Measurements from ENCODE around the gene CYFIP1. TPM values are rescaled to one million over a fixed set of nuclear protein-coding genes. Genes with fewer than 3 reads are reported as not detected.

Gene CYFIP1
- total RNA-seq, 1 donor from 2014 or later: 120 TPM

DNA sequence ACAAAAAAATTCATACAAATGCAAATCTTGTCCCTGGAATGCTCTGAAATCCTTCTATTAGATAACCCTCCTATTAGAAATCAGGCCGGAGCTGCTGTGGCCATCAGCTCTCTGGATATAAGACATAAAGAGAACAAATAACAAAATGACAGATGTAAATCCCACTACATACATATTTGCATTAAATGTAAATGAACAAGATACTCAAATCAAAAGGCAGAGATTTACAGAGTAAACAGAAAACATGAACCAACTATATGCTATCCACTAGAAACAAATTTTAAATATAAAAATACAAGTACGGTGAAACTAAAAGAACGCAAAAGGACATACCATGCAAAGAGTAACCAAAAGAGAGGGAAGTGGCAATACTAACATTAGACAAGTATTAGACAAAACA lies 10.7 kb downstream of the CYFIP1 start:
- DNase-seq (ENCODE audit: extremely low read depth, low read depth, low spot score): no peak

DNA sequence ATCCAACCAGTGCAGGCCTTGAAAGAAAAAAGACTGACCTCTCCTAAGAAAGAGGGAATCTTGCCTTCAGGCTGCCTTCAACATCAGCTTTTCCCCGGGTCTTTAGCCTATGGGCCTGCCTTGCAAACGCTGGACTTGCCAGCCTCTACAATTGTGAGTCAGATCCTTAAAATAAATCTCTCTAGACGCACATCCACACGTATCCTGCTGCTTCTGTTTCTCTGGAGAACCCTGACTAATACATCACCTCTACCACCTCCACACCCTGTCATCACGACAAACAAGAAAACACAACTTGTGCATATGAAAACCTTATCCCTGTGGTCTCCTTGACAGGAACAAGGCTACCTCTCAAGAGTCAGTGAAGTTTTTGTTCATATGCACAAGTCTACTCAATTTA lies 11.8 kb downstream of the CYFIP1 start:
- no peak for DNase-seq (ENCODE audit: extremely low read depth, low read depth, low spot score)

DNA sequence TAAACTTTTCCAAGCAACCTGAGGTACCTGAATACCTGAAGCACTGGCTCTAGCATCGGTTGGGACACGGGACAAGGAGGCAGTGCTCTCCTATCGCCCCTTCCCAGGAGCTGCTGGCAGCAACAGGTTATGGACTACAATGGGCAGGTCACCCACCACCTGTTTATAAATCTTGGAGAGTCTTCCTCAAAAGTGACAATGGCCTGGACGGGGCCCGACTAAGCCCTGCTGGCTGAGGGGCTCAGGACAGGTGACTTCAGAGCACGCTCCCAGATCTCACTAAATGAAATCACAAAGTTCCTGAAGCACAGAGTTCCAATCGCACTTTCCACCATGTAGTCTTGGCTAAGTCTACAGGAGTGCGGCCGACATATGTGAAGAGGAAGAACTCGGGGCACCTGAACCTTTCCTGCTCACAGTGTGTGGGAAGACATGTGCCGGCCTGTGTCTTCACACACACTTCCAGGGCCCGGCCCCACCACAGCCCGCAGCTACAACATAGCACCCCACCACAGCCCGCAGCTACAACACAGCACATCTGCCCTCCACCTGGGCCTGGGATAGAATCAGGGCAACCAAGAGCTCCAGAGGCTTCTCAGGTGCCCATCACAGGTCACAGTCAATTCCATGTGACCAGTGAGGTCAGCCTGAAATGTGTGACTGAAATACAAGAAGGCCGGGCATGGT lies 12.9 kb downstream of the CYFIP1 start:
- DNase-seq (ENCODE audit: extremely low read depth, low read depth, low spot score): no peak

GRCh38 chr15:22966321-22967083 lies 13.7 kb downstream of the CYFIP1 start:
- no peak for DNase-seq (ENCODE audit: extremely low read depth, low read depth, low spot score)

GRCh38 chr15:22963641-22964040 lies 16.5 kb downstream of the CYFIP1 start:
- DNase-seq (ENCODE audit: extremely low read depth, low read depth, low spot score): no peak

GRCh38 chr15:22962611-22963010 lies 17.6 kb downstream of the CYFIP1 start:
- no peak for DNase-seq (ENCODE audit: extremely low read depth, low read depth, low spot score)

GRCh38 chr15:22961762-22962161 lies 18.4 kb downstream of the CYFIP1 start:
- no peak for DNase-seq (ENCODE audit: extremely low read depth, low read depth, low spot score)

- no peak for DNase-seq (ENCODE audit: extremely low read depth, low read depth, low spot score)
Observed at GRCh38 chr15:22960556-22960955, 19.6 kb downstream of the CYFIP1 start.

DNA sequence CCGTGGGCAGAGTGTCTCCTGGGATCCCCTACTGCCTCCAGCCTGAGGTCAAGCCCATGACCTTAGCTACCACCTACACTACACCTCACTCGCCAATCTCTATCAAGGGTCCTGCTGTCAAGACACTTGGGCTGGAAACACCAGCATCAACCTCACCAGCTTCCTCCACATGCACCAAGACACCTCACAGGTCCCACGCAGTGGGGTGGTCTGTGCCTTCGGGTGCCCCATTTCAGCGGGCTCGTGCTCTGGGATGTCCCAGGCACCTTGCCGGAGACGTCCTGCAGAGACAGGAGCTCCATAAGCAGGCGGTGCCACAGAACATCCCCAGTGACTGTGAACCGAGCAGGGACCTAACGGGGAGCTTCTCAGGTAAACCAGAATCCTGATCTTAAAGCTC lies 20.0 kb downstream of the CYFIP1 start:
- no peak for DNase-seq (ENCODE audit: extremely low read depth, low read depth, low spot score)

DNA sequence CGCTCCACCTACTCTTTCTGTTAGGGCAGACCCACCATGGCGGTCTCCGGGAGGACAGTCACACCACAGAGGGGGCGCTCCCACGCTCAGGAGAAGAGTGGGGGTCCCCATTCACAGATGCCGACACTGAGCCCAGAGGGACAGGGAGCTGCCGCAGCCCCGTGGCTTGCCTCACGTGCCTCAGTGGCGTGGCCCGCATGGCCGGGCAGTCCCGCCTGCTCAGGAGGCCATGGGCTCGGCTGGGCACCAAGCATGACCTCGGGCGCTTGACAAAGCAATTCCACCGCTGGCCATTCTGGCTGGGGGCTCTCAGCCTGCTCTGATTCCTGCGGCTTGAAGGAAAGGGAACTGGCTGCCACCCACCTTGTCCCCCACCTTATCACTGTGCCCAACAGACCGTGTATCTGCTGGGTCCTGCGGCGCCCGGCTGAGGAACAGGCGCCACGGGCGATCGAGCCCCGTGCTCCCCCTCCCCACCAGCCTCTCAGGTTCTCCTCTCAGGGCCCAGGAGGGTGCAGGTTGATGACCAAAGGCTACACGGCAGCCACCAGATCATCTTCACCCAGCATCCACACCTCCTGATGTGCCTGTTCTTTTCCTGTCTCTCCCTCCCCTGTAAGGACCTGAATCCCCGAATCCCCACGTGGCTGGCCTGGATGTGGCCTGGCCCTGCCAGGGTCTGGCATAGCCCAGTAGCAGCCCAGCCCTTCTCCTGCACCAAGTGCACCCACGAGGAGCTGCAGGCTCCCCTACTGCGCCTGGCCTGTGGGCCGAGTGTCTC lies 20.7 kb downstream of the CYFIP1 start:
- no peak for DNase-seq (ENCODE audit: extremely low read depth, low read depth, low spot score)

DNA sequence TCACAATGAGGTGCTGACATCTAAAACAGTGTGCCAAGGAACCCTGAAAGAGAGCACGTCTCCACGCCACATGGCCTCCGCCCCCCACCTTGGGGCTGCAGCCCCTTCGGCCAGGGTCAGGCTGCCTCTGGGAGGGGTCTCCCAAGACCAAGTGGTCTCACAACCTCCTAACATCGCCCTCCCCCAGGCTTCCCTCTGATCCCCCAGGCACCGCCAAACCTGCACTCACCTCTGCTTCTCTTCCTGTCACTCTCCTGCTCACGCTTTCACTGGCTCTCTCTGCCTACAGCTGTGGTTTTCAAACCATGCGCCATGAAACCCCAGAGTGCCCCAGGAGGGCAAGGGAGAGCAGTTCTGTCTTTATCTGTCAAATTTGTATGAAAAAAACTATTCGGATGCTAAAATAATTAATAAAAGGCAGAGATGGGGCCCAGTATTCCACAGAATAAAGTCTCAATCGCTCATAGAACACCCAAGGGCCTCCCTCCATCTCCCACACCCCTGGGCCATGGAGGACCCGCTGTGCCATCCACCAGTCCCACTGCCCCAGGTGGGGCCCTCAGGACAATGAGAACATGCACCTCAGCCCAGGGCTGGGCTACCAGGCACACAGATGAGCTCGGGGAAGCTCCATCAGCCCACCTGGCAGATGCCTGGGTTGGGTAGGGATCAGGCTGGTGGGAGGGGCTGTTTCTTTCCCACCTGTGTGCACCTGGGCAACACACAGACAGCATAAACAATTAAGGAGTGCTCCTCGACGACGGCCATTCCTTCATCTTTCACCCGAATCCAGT lies 21.5 kb downstream of the CYFIP1 start:
- DNase-seq (ENCODE audit: extremely low read depth, low read depth, low spot score): no peak

DNA sequence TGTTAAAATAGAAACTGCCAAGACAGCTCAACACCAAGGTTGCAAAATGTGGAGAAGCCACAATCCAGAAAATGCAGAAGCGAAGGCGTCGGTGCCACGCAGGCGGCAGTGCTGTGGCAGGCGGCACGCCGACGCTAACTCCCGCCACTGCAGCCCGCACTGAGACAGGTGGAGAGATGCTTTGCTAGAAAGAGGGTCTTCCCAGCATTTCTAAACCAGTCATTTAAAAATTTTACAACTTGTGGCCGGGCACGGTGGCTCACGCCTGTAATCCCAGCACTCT lies 23.2 kb downstream of the CYFIP1 start:
- no peak for DNase-seq (ENCODE audit: extremely low read depth, low read depth, low spot score)

DNA sequence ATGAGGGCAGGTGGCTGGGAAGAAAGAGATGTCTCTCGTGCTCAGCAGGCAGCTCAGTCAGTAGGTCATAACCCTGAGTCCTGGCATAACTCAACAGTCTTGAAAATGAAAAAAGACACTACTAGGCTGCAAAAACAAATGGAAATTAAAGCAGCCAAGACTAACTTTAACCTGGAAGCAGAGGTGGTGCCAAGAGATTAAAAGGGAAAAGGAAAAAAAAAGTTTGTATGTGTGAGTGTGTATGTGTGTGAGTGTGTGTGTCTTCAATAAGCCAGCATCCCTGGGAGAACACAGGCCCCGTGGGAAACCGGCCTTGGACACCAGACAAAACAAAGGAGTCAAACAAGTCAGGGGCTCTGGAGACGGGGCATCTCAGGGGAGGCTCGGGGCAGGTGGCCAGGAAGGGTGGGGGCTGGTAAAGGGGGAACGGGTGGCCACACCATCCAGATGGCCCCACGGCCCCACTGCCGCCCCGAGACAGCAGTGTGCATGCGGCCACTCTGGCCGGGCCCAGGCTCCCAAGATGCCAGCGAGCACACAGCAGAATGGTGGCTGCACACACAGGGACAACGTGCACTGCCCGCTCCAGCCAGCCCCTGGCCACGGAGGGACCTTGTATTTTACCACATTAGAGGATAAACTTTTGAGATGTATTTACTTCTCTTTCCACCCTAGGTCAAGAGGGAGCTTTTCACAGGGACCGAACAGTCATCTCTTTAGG lies 23.8 kb downstream of the CYFIP1 start:
- DNase-seq (ENCODE audit: extremely low read depth, low read depth, low spot score): no peak

DNA sequence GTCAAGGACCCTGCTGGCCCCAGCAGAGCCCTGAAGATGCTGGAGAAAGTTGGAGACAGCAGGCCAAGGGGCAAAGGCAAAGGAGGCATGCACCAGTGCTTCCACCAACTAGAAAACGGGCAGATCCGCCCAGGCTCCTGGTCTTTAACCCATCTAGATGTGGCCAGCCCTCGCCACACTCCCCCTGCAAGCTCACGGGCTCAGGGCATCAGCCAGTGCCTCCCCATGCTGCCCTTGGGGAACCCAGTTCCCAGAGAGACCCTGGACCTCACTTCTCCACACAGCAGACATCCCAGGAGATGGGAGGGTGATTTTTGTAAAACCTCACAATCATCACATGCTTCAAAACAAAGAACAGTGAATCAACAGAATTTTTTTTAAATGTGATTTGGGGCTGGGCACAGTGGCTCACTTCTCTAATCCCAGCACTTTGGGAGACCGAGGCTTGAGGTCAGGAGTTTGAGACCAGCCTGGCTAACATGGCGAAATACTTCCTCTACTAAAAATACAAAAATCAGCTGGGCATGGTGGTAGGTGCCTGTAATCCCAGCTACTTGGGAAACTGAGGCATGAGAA lies 24.5 kb downstream of the CYFIP1 start:
- no peak for DNase-seq (ENCODE audit: extremely low read depth, low read depth, low spot score)

- DNase-seq (ENCODE audit: extremely low read depth, low read depth, low spot score): no peak
Observed at GRCh38 chr15:22954798-22955543, 25.2 kb downstream of the CYFIP1 start.

GRCh38 chr15:22954326-22954725 lies 25.8 kb downstream of the CYFIP1 start:
- DNase-seq (ENCODE audit: extremely low read depth, low read depth, low spot score): no peak

DNA sequence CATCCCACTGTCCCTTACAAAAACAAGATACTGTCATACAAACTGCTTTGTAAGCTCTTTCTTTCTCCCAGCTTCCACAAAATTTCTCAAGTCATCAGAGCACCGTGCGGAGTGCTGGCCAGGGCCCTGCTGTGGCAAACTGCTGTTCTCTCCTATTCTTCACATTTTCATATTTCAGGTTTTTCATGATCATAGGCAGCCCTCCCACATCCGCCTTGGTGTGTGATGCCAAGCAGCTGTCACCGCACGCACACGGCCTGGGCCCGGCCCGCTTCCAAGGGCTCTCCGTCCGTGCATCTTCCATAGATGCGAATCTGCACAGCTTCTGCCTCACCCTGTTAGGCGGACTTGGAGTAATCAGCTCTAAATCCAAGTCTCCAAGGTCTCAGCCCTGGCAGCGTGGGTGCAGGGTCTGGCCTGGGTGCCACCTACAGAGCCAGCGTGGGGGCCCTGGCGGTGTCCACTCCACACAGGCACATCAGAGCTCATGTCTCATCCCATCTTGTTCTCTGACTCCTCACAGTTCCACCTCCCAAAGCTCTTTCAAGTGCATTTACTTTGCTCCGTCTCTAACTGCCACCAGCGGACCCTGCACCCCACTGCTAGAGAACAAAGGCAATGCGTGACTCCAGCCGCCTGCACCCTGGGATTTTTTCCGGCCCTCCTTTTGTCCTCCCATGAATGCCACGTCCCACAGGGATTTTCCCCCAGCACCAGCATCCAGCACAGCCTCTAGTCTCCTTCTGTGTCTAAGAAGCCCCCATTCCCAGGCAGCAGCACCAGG lies 27.2 kb downstream of the CYFIP1 start:
- no peak for DNase-seq (ENCODE audit: extremely low read depth, low read depth, low spot score)

DNA sequence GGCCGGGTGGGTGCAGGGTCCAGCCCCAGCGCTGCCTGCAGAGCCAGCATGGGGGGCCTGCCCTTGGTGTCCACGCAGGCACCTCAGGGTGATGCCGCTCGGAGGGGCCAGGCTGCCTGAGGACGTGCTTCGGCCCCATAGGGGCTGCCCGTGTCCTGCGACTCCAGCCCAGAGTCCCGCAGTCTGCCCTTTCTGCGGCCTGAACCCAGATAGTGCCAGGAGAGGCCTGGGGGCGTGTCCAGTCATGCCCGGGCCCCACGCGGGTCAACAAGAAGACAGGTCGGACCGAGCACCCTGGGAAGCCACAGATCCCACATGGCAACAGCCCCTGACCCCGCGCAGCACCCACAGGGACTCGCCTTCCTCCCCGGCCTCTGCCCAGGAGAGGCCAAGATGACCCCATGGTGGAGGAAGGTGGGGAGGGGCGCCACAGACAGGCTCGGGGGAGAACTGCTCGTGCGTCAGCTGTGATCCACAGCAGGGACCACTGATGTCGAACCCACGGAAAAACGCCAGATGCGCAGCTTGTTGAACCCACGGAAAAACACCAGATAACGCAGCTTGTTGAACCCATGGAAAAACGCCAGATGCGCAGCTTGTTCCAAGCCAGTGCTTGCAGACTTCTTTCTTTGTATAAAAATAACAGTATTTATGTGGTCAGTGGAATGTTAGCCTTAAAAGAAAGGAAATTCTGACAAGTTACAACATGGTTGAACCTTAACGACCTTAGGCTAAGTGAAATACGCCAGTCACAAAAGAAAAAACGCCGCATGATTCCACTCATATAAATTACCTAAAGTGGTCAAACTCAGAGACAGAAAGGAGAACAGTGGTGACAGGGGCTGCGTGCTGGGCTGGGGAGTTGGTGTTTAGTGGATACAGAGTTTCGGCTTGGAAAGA lies 28.5 kb downstream of the CYFIP1 start:
- DNase-seq (ENCODE audit: extremely low read depth, low read depth, low spot score): no peak
